ENCODE results near the gene ANKRD35.

- TF ChIP-seq, protein P1, sequence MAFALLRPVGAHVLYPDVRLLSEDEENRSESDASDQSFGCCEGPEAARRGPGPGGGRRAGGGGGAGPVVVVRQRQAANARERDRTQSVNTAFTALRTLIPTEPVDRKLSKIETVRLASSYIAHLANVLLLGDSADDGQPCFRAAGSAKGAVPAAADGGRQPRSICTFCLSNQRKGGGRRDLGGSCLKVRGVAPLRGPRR (CRISPR knock-in tag; IDR thresholded peaks at IDR 0.05) = no peak
- TF ChIP-seq FOXK1 (CRISPR knock-in tag; IDR thresholded peaks at IDR 0.05; ENCODE audit: borderline replicate concordance) (no peak), MYC (IDR thresholded peaks at IDR 0.05; ENCODE audit: low read depth, low read length) (no peak), MYC (CRISPR knock-in tag; IDR thresholded peaks at IDR 0.05; ENCODE audit: borderline replicate concordance, low read depth) (no peak)
- TF ChIP-seq, protein P2, sequence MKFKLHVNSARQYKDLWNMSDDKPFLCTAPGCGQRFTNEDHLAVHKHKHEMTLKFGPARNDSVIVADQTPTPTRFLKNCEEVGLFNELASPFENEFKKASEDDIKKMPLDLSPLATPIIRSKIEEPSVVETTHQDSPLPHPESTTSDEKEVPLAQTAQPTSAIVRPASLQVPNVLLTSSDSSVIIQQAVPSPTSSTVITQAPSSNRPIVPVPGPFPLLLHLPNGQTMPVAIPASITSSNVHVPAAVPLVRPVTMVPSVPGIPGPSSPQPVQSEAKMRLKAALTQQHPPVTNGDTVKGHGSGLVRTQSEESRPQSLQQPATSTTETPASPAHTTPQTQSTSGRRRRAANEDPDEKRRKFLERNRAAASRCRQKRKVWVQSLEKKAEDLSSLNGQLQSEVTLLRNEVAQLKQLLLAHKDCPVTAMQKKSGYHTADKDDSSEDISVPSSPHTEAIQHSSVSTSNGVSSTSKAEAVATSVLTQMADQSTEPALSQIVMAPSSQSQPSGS (CRISPR knock-in tag; IDR thresholded peaks at IDR 0.05) = no peak
These were observed 6.9 kb downstream of the ANKRD35 start for GRCh38 chr1:145878724-145879123.
